Thymus (tissue), 11 donors: Measurements from ENCODE around the gene GRIK2. TPM values are rescaled to one million over a fixed set of nuclear protein-coding genes. Genes with fewer than 3 reads are reported as not detected.

ENCODE experiments used
- DNase-seq, 9 donors: peaks; one replicate each; pipeline ENCODE4 v3.0.0-alpha.2; 2013; ENCODE audit warnings: low spot score in 9 of 9, low read depth in 6 of 9, missing footprints in 1 of 9
- H3K27ac ChIP-seq, 2 donors: one replicate each; pipeline ENCODE4 v1.5.1; 2013; ENCODE audit warnings: control low read depth in 1 of 2, low read depth in 1 of 2, low read length in 1 of 2, mild to moderate bottlenecking in 1 of 2, moderate library complexity in 1 of 2
- H3K27me3 ChIP-seq, 2 donors: one replicate each; pipeline ENCODE4 v1.5.1; 2013; ENCODE audit warnings: low read length in 1 of 2; ENCODE audit not compliant: control insufficient read depth in 2 of 2, insufficient read depth in 1 of 2
- H3K36me3 ChIP-seq, 2 donors: one replicate each; pipeline ENCODE4 v1.5.1; 2013; ENCODE audit warnings: low read length in 1 of 2, mild to moderate bottlenecking in 1 of 2, moderate library complexity in 1 of 2; ENCODE audit not compliant: control insufficient read depth in 2 of 2, insufficient read depth in 2 of 2
- H3K4me1 ChIP-seq, 2 donors: one replicate each; pipeline ENCODE4 v1.5.1; 2013; ENCODE audit warnings: low read length in 2 of 2; ENCODE audit not compliant: control insufficient read depth in 2 of 2, insufficient read depth in 2 of 2
- H3K4me3 ChIP-seq, 2 donors: one replicate each; pipeline ENCODE4 v1.5.1; 2013; ENCODE audit warnings: low read length in 2 of 2, control low read depth in 1 of 2, mild to moderate bottlenecking in 1 of 2
- H3K9me3 ChIP-seq, 2 donors: one replicate each; pipeline ENCODE4 v1.5.1; 2013; ENCODE audit warnings: low read length in 1 of 2, mild to moderate bottlenecking in 1 of 2; ENCODE audit not compliant: control insufficient read depth in 2 of 2, insufficient read depth in 1 of 2
- WGBS: extraction: QIAGEN DNeasy Blood & Tissue Kit; methylation state at CpG from one replicate; pipeline ENCODE4 v1.1.7; 2013; 5-methylcytosine and 5-hydroxymethylcytosine counted together
- polyA plus RNA-seq: library from polyadenylated mRNA; stranded (reverse); fragments of 200-250 nt; gene quantifications from one replicate; pipeline ENCODE4 v1.2.3, GENCODE V29; 2013
- total RNA-seq: library from RNA; stranded (reverse); fragments of 120-200 nt; gene quantifications from one replicate; pipeline ENCODE4 v1.2.4, GENCODE V29; 2013
- donor health status: healthy.

GRIK2 gene
- total and polyA plus RNA-seq, 2 donors = under 0.01 to 0.18 TPM

DNA sequence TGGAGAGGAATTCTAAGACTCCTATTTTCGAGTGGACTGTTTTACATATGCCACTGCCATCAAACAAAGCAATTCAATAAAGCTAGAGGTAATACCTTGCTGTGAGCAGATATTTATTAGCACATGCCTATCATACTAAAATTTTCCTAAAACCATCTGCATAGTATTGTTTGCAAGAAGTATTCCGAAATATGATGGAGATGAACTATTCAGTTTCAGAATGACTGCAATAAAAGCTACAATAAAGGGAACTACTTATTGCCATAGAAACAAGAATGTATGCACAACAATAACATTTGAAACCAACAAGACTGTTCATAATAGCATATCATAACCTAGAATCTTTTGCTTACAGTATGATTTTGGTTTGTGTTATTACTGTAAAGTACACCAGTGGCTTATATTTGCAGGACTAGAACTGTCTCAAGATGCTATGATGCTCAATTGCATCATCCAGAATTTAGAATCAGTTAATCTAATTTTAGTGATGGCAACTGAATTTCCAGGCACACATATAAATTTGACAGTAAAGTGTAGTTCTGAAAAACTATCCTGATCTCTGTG, 144.3 kb downstream of the GRIK2 start:
- 81% methylated on average over 2 of the region's 2 CpGs for WGBS
- Histone ChIP-seq H3K9me3 (no peaks in the 10 kb centered on the region), H3K4me1 (no peaks in the 10 kb centered on the region), H3K27ac (no peak overlapping the region), H3K36me3 (no peaks in the 10 kb centered on the region), H3K27me3 (no peaks in the 10 kb centered on the region), H3K4me3 (no peak overlapping the region)
- no peak for DNase-seq

DNA sequence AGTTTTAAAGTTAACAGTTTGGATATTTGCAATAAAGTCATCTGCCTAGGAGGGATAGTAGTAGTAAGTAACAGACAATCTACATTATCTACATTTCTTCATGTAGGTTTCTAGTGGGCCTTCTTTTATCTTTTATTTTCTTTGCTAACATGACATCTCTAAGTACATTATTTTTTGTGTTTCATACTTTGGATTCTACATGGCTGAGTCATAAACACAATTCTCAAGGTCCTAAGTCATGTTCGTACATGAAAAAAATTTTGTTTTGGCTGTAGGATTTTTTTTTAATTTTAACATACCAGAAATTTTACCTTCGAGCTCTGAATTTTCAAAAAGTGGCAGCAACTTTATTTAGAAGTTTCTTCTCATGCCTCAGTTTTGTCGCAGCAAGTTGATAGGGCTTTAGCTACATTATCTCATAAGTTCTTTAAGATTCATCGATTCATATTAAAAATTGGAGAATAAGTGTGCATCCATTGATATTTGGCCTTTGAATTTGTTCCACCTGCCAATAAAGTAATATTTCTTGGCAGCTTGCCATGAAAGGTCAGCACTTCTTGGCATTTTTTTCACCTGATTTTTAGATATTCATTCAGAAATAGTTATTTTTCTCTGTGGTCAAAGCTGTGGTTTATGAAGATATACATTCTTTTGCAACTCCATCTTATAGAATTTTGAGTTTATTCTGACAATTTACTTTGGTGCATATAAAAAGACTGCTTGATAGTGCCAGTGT, 146.2 kb downstream of the GRIK2 start:
- H3K9me3 ChIP-seq = no peaks in the 10 kb centered on the region
- no peaks in the 10 kb centered on the region for H3K27me3 ChIP-seq
- no peak overlapping the region for H3K4me3 ChIP-seq
- 80% methylated on average over 4 of the region's 4 CpGs for WGBS
- no peaks in the 10 kb centered on the region for H3K4me1 ChIP-seq
- no peak for DNase-seq
- no peaks in the 10 kb centered on the region for H3K36me3 ChIP-seq
- no peak overlapping the region for H3K27ac ChIP-seq

DNA sequence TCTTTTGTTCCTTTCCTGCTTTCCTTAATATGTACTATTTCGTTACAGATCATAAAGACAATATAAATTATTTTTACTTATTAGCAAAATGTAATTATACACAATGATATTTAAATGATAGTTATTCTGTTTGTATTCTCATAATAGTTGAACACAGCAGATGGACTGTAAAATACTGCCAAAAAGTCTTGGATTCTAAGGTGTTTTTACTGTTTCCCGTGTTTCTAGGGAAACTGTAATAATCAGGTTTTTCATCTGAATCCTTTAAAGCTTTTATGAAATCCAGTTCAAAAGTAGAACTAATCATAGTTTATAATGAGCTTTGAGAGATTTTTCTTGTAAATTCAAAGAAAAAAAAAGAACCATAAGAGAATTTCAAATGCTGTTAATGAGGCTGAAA, 148.4 kb downstream of the GRIK2 start:
- Histone ChIP-seq H3K4me3 (no peak overlapping the region), H3K36me3 (no peaks in the 10 kb centered on the region), H3K27ac (no peak overlapping the region), H3K27me3 (no peaks in the 10 kb centered on the region), H3K4me1 (no peaks in the 10 kb centered on the region), H3K9me3 (no peaks in the 10 kb centered on the region)
- DNase-seq = no peak
- WGBS = 92% methylated on average over 2 of the region's 2 CpGs

DNA sequence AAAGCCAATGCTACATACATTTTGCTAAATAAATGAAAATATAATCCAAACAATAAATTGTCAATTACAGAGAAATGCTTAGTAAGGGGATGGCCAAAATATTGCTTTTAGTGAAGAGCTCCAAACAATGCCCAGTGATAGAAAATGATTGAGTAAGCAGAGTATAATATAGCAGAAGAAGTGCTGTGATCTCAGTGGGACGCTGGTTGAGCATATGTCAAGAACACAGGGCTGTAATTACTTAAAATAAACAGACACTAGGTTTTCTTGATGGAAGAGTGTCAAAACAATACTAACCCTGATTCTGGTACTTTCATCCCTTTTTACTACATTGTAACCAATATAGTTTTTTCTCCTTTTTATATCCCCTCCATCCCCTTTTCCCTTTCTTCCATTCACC, 150.3 kb downstream of the GRIK2 start:
- Histone ChIP-seq H3K9me3 (no peaks in the 10 kb centered on the region), H3K36me3 (no peaks in the 10 kb centered on the region), H3K4me1 (no peaks in the 10 kb centered on the region), H3K27ac (no peak overlapping the region), H3K27me3 (no peaks in the 10 kb centered on the region), H3K4me3 (no peak overlapping the region)
- no peak for DNase-seq
- WGBS = 62% methylated on average over 1 of the region's 1 CpG

DNA sequence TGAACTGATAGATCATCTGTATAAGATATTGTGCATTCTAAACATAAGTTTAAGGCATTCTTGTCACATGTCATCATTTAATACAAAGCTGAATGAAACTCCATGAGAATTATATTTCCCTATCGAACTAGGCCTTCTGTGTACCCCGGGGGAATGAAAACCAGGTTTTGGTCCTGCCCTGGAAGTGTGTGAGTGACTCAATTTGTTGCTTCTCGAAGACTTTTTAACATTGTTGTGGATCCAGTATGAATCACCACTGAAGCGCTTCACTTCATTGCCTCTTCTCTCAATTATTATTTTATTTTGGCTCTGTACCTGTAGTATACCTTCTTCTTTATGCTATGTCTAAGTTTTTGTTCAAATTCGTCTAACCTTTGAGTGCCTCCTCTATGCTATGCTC, 150.8 kb downstream of the GRIK2 start:
- no peaks in the 10 kb centered on the region for H3K9me3 ChIP-seq
- 91% methylated on average over 5 of the region's 5 CpGs for WGBS
- H3K27ac ChIP-seq = no peak overlapping the region
- no peak overlapping the region for H3K4me3 ChIP-seq
- no peaks in the 10 kb centered on the region for H3K4me1 ChIP-seq
- DNase-seq = no peak
- H3K27me3 ChIP-seq = no peaks in the 10 kb centered on the region
- H3K36me3 ChIP-seq = no peaks in the 10 kb centered on the region

DNA sequence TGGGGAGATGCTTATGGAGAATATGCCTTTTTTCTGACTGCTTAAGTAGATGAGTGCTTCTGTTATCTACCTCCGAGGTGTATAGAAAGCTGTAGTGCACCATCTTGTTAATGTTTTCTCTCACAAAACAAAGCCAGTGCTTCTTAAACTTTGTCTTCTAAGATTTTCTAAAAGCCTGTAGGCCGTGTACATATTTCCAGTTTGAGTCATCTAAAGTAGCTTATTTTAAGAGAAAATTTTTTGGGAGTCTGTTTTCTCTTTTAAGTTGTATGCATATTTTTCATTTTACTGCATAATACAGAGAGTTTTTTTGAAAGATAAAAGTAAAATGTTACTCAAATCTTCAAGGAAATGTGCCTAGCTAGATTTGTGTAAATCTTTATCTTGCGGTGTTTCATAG, 151.7 kb downstream of the GRIK2 start:
- no peak overlapping the region for H3K27ac ChIP-seq
- no peaks in the 10 kb centered on the region for H3K36me3 ChIP-seq
- DNase-seq = no peak
- H3K9me3 ChIP-seq = no peaks in the 10 kb centered on the region
- no peaks in the 10 kb centered on the region for H3K4me1 ChIP-seq
- no peak overlapping the region for H3K4me3 ChIP-seq
- 92% methylated on average over 3 of the region's 3 CpGs for WGBS
- H3K27me3 ChIP-seq = no peaks in the 10 kb centered on the region

DNA sequence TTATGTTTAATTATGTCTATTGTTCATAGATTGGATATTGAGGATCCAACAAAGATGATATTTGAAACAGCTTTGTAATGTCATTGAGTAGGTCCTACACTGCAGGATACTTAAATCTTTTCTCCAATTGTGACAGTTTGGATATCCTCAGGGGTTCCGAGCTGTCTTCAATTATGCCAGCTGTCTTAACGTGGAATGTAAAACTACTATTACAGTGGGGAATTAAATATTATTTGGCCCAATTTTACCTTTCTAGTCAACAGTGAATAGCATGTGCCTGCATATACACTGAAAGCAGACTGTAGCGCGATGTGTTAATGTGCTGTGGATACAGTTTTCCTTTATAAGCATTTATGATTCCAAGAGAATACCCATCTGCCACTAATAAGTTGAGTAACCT, 156.9 kb downstream of the GRIK2 start:
- 92% methylated on average over 4 of the region's 4 CpGs for WGBS
- DNase-seq = no peak
- H3K27ac ChIP-seq = no peak overlapping the region
- H3K4me1 ChIP-seq = no peaks in the 10 kb centered on the region
- H3K4me3 ChIP-seq = no peak overlapping the region
- H3K27me3 ChIP-seq = no peaks in the 10 kb centered on the region
- no peaks in the 10 kb centered on the region for H3K36me3 ChIP-seq
- no peaks in the 10 kb centered on the region for H3K9me3 ChIP-seq

DNA sequence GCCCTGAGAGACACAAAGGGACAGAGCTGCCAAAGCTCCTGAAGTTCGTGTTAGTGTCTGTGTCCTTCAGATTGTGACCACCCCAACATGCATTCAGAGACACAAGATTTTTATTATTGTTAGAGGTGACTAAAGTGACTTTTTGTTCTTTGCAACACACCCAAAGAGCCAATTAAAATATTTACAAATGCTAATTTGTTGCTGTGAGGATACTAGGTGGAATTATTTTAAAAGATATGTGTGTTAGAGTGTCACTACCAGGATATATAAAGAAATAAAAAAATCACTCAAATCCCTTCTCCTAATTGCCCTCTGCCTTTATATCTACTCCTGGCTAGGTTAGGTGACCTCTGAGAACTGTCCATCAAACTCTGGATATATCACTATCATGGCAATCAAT, 160.7 kb downstream of the GRIK2 start:
- no peak overlapping the region for H3K4me3 ChIP-seq
- no peaks in the 10 kb centered on the region for H3K27me3 ChIP-seq
- H3K27ac ChIP-seq = no peak overlapping the region
- H3K4me1 ChIP-seq = no peaks in the 10 kb centered on the region
- H3K36me3 ChIP-seq = no peaks in the 10 kb centered on the region
- 73% methylated on average over 1 of the region's 1 CpG for WGBS
- DNase-seq = no peak
- no peaks in the 10 kb centered on the region for H3K9me3 ChIP-seq

DNA sequence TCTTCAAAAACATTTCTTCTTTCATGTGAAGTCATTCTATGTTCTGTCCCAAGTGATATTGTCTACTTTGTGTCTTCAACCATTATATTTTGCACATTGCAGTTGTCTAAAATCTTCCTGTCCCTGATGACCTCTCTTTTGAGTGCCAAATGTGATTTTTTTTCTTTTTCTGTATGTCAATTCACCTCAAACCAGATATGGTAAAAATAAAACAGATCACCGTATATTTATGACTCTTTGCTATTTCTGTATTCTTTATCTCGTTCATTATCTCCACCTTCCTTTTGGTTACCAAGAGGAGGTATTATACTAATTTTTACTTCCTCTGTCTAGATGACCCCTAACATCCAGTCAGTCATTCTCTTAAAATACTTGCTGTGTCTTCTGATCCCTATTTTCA, 165.2 kb downstream of the GRIK2 start:
- no peaks in the 10 kb centered on the region for H3K36me3 ChIP-seq
- no peaks in the 10 kb centered on the region for H3K4me1 ChIP-seq
- H3K9me3 ChIP-seq = no peaks in the 10 kb centered on the region
- no peaks in the 10 kb centered on the region for H3K27me3 ChIP-seq
- no peak overlapping the region for H3K4me3 ChIP-seq
- H3K27ac ChIP-seq = no peak overlapping the region
- no peak for DNase-seq
- WGBS = 72% methylated on average over 2 of the region's 2 CpGs
